K562 (cell line): ENCODE results near the gene SLC12A9. TPM values are rescaled to one million over a fixed set of nuclear protein-coding genes. Genes with fewer than 3 reads are reported as not detected.

Experiments used
- ARNT ChIP-seq, 2 experiments: fragments of 450-650 bp; IDR thresholded peaks; 2 replicates each; pipeline ENCODE4 v1.6.1; 2016; ENCODE audit warnings: mild to moderate bottlenecking in 1 of 2
- CAMTA2 ChIP-seq: fragments of 250-450 bp; sonication (Bioruptor Pico); conservative IDR thresholded peaks from 2 replicates; pipeline ENCODE4 v1.5.1; 2022
- CBFA2T2 ChIP-seq: fragments of 450-650 bp; conservative IDR thresholded peaks from 2 replicates; pipeline ENCODE4 v1.6.1; 2017; ENCODE audit warnings: mild to moderate bottlenecking
- CHD2 ChIP-seq: IDR thresholded peaks from 2 replicates; pipeline ENCODE4 v1.6.1; 2011; ENCODE audit warnings: low read depth, low read length
- ELF4 ChIP-seq: fragments of 450-650 bp; formaldehyde crosslinking; IDR thresholded peaks from 2 replicates; pipeline ENCODE4 v1.4.0; 2022; ENCODE audit warnings: missing genetic modification characterization
- EZH2 ChIP-seq: IDR thresholded peaks from 2 replicates; pipeline ENCODE4 v1.6.1; 2012; ENCODE audit warnings: low read depth, mild to moderate bottlenecking, inconsistent platforms, low read length, borderline replicate concordance
- GTF2E2 ChIP-seq: fragments of 200-800 bp; sonication (Bioruptor generic); IDR thresholded peaks from 2 replicates; pipeline ENCODE4 v1.6.1; 2016; ENCODE audit warnings: missing genetic modification characterization, missing compliant biosample characterization
- MAFK ChIP-seq: IDR thresholded peaks from 2 replicates; pipeline ENCODE4 v1.6.1; 2011; ENCODE audit warnings: low read length, improper control_type of control experiment
- NFIX ChIP-seq: fragments of 250-450 bp; sonication (Bioruptor Pico); IDR thresholded peaks from 2 replicates; pipeline ENCODE4 v1.4.0; 2020; ENCODE audit warnings: low read depth, mild to moderate bottlenecking, moderate library complexity
- NR1H2 ChIP-seq: sonication (generic); formaldehyde crosslinking; IDR thresholded peaks from 2 replicates; pipeline ENCODE4 v1.4.0; 2020; ENCODE audit warnings: mild to moderate bottlenecking, missing genetic modification reagents
- NR4A1 ChIP-seq, 2 experiments: fragments of 250-450 bp in 1 of 2; fragments of 450-650 bp in 1 of 2; sonication (Bioruptor Pico) in 1 of 2; IDR thresholded peaks; 2 replicates each; pipeline versions ENCODE4 v1.4.0 to v1.6.1; 2016 to 2020; ENCODE audit warnings: mild to moderate bottlenecking in 2 of 2, missing compliant biosample characterization in 1 of 2, missing genetic modification characterization in 1 of 2, moderate library complexity in 1 of 2
- NUFIP1 ChIP-seq: fragments of 450-650 bp; IDR thresholded peaks from 2 replicates; pipeline ENCODE4 v1.6.1; 2018; ENCODE audit not compliant: partially characterized antibody
- PCBP2 ChIP-seq: fragments of 200-400 bp; formaldehyde crosslinking; IDR thresholded peaks from 2 replicates; pipeline ENCODE4 v1.6.1; 2018; ENCODE audit warnings: low read length, low read depth, mild to moderate bottlenecking, moderate library complexity; ENCODE audit not compliant: poor library complexity, severe bottlenecking
- RUNX1 ChIP-seq: sonication (generic); IDR thresholded peaks from 2 replicates; pipeline ENCODE4 v1.6.1; 2016; ENCODE audit warnings: antibody characterized with exemption, low read depth
- SP1 ChIP-seq: sonication (generic); formaldehyde crosslinking; IDR thresholded peaks from 2 replicates; pipeline ENCODE4 v1.8.1; 2022; ENCODE audit warnings: mild to moderate bottlenecking, missing genetic modification reagents
- STAG1 ChIP-seq: sonication (generic); formaldehyde crosslinking; IDR thresholded peaks from 2 replicates; pipeline ENCODE4 v1.5.0; 2020; ENCODE audit warnings: missing genetic modification reagents, borderline replicate concordance
- TCF7 ChIP-seq: sonication (generic); IDR thresholded peaks from 2 replicates; pipeline ENCODE4 v1.6.1; 2016; ENCODE audit warnings: antibody characterized with exemption, borderline replicate concordance
- ZFPM2 ChIP-seq: fragments of 250-450 bp; sonication (Bioruptor Pico); IDR thresholded peaks from 2 replicates; pipeline ENCODE4 v1.5.1; 2022; ENCODE audit warnings: mild to moderate bottlenecking
- ZNF124 ChIP-seq: sonication (generic); formaldehyde crosslinking; IDR thresholded peaks from 2 replicates; pipeline ENCODE4 v1.8.1; 2022; ENCODE audit warnings: missing genetic modification reagents
- ZNF143 ChIP-seq: sonication (generic); formaldehyde crosslinking; IDR thresholded peaks from 2 replicates; pipeline ENCODE4 v1.9.0; 2022; ENCODE audit warnings: mild to moderate bottlenecking, missing genetic modification reagents
- ZNF174 ChIP-seq: fragments of 250-450 bp; sonication (Bioruptor Pico); IDR thresholded peaks from 2 replicates; pipeline ENCODE4 v1.4.0; 2020; ENCODE audit warnings: mild to moderate bottlenecking
- ZNF408 ChIP-seq: fragments of 250-450 bp; sonication (Bioruptor Pico); IDR thresholded peaks from 2 replicates; pipeline ENCODE4 v1.4.0; 2020; ENCODE audit warnings: low read depth, mild to moderate bottlenecking, moderate library complexity
- ZNF511 ChIP-seq: sonication (generic); formaldehyde crosslinking; IDR thresholded peaks from 2 replicates; pipeline ENCODE4 v1.8.0; 2022; ENCODE audit warnings: mild to moderate bottlenecking, missing genetic modification reagents
- ZNF830 ChIP-seq: fragments of 250-450 bp; sonication (Bioruptor Pico); IDR thresholded peaks from 2 replicates; pipeline ENCODE4 v1.5.0; 2021; ENCODE audit warnings: mild to moderate bottlenecking
- polyA plus RNA-seq, 8 experiments: library from polyadenylated mRNA; depleted of rRNA in 4 of 8; stranded (reverse) in 5 of 8; unstranded in 3 of 8; fragments of >200 nt; fragmentation: Nextera tagmentation in 2 of 8; fragmentation: Illumina TruSeq in 1 of 8; extraction: Ambion mirVana in 2 of 8; extraction: Trizol in 1 of 8; gene quantifications; 2 replicates each; pipeline versions ENCODE4 v1.2.1 to v1.2.3, GENCODE V29; 2011 to 2014; ENCODE audit warnings: inconsistent platforms in 1 of 8, missing spikeins in 1 of 8
- total RNA-seq, 7 experiments: library from RNA; depleted of rRNA in 6 of 7; stranded (reverse); fragments of >200 nt in 6 of 7; fragmentation: Illumina TruSeq in 2 of 7; extraction: Trizol in 2 of 7; gene quantifications; 2 replicates each; pipeline versions ENCODE4 v1.2.1 to v1.2.3, GENCODE V29; 2011 to 2021; ENCODE audit warnings: low replicate concordance in 1 of 7
- TF ChIP-seq, protein P1 (sequence below): fragments of 250-450 bp; sonication (Bioruptor Pico); IDR thresholded peaks from 2 replicates; pipeline ENCODE4 v1.5.1; 2021; ENCODE audit warnings: mild to moderate bottlenecking

Gene SLC12A9
- total and polyA plus RNA-seq, 9 of the 15 experiments (the other 6 are each of a cell fraction or from before 2014, with no cell fraction given): 0.06 to 20.2 (median 10.7) TPM

- no peak for TF ChIP-seq ARNT (IDR thresholded peaks at IDR 0.05)
- no peak; the same call in 1 of the 2 replicates for TF ChIP-seq TCF7
- TF ChIP-seq NFIX (CRISPR knock-in tag): no peak
- no peak for TF ChIP-seq ZNF830
- TF ChIP-seq CHD2: 0 out of 2 replicates have a peak, but pooled peaks have one; percentile 12
- no peak for TF ChIP-seq EZH2
- TF ChIP-seq NUFIP1: no peak
- no peak for TF ChIP-seq ZFPM2 (CRISPR knock-in tag)
- TF ChIP-seq ELF4 (CRISPR knock-in tag): no peak
- no peak for TF ChIP-seq NR4A1 (CRISPR knock-in tag; IDR thresholded peaks at IDR 0.05)
- TF ChIP-seq NR4A1 (tag; IDR thresholded peaks at IDR 0.05): 0 out of 2 replicates have a peak, but pooled peaks have one; percentile 24
- TF ChIP-seq ZNF143 (CRISPR knock-in tag): peak; percentile 43; the same call in 1 of the 2 replicates
- TF ChIP-seq ZNF408 (CRISPR knock-in tag): no peak
- TF ChIP-seq MAFK: no peak
- no peak for TF ChIP-seq STAG1 (CRISPR knock-in tag)
- no peak for TF ChIP-seq ZNF124 (CRISPR knock-in tag)
- no peak for TF ChIP-seq ZNF174 (CRISPR knock-in tag)
- TF ChIP-seq, protein P1, sequence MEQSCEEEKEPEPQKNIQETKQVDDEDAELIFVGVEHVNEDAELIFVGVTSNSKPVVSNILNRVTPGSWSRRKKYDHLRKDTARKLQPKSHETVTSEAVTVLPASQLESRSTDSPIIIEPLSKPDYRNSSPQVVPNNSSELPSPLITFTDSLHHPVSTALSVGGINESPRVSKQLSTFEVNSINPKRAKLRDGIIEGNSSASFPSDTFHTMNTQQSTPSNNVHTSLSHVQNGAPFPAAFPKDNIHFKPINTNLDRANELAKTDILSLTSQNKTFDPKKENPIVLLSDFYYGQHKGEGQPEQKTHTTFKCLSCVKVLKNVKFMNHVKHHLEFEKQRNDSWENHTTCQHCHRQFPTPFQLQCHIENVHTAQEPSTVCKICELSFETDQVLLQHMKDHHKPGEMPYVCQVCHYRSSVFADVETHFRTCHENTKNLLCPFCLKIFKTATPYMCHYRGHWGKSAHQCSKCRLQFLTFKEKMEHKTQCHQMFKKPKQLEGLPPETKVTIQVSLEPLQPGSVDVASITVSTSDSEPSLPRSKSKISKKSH (CRISPR knock-in tag): no peak
- peak; percentile 66; the same call in 1 of the 2 replicates for TF ChIP-seq SP1 (CRISPR knock-in tag)
- TF ChIP-seq GTF2E2 (tag): no peak
- TF ChIP-seq NR1H2: no peak
- TF ChIP-seq CBFA2T2: no peak
- TF ChIP-seq PCBP2: no peak
- TF ChIP-seq ZNF511: peak; percentile 85; the same call in 1 of the 2 replicates
- no peak for TF ChIP-seq CAMTA2 (CRISPR knock-in tag)
- TF ChIP-seq RUNX1: no peak
Observed at GRCh38 chr7:100827330-100828226, 24.9 kb upstream of the SLC12A9 start, which contains the start of gene EPHB4 (continued).
